Dedifferentiated amniotic fluid mesenchymal stem cell (primary cell): ENCODE measurements around the gene ATPAF1.
"Not testable (repeated sequence)": the region's sequence is repeated elsewhere in the genome, so short reads cannot be mapped to it uniquely, and the experiment has no call there.

Source experiments
- DNase-seq: peaks from one replicate; pipeline ENCODE4 v3.0.0-alpha.2; 2016; ENCODE audit errors: extremely low spot score

Gene ATPAF1

DNA sequence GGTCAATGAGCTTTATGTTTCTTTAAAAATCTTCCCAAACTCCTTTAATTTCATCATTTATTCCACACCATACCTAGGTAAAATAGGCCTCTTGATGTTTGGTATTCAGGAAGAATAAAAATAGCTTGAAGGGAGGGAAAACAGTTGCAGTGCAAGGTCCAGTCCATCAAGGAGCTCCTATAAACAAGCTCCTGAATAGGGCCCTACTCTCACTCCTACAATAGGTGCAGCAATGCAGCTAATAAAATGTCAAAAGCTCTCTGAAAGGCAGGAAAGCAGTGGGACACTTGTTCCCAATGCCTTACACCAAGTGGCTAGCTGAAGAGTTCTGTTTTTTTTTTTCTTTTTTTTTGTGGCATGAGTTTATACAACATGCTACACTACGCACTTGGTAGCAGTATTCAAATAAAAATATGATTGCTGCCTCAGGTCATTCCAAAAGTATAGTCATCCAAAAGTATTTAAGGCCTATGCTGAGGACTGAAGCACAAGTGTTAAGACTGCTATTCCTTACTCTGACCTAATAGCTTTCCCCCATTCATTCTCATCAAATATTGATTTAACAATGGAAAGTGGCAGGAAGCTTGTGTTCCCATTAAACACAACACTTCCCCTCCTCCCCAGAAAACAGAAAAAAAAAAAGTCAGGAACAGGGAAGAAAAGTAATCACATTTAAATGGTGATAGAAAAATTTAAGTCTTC, 13.3 kb upstream of the ATPAF1 start:
- no peak for DNase-seq

DNA sequence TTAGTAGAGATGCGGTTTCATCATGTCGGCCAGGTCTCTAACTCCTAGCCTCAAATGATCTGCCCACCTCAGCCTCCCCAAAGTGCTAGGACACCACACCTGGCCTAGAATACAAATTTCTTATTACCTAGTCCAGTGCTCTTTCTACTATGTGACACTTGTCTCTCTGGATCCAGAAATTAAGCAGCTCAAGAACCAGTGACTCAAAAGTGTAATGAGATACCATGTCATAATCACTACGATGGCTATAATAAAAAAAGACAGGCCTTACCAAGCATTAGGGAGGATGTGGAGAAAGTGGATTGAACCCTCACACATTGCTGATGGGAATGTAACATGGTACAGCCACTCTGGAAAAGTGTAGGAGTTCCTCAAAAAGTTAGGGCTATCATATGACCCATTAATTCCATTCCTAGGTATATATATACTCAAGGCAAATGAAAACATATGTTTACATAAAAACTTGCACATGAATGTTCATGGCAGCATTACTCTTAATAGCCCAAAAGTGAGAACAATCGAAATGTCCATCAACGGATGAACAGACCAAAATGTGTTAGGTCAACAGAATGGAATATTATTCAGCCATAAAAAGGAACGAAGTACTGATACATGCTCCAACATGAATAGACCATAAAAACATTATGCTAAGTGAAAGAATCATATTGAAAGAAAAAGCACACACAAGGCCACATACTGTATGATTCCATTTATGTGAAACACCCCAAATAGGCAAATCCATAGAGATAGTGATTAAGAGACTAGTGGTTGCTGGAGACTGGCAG, 11.8 kb upstream of the ATPAF1 start:
- DNase-seq: no peak

DNA sequence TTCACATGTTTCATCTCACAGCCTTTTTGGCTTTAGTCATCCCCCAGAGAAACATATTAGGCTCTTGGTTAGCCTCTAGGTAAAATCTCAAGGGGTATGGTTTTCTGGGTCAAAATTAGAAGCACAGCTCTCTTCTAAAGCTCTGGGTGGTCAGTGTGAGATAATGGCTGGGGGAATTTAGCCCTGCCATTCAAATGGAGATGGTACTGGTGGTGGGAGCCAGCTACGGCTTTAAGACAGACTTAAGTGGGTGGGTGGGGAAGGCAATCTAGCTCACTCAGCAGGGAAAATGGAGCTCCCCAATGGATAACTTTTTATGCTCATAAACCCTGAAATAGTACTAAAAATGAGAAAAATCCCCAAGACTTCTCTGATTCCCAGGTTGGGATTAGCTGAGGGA, 9.2 kb upstream of the ATPAF1 start:
- no peak for DNase-seq

DNA sequence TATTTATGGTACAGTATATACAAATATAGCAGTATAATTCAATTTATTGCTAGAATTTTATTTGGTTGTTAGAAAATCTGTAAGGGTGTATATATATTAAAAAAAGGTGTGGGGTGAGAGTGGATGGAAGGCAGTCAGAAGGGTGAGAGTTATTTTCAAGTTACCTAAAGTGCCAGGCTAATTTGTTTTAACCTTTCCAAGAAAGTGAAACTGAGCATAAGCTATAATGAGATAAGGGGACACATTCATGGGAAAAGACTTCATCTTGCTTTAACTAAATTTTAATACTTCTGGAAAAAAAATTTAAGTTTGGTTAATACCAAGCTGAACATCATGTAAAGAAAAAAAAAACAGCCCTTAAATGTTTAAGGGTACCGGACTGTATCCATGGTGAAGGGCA, 8.4 kb upstream of the ATPAF1 start:
- DNase-seq: no peak

DNA sequence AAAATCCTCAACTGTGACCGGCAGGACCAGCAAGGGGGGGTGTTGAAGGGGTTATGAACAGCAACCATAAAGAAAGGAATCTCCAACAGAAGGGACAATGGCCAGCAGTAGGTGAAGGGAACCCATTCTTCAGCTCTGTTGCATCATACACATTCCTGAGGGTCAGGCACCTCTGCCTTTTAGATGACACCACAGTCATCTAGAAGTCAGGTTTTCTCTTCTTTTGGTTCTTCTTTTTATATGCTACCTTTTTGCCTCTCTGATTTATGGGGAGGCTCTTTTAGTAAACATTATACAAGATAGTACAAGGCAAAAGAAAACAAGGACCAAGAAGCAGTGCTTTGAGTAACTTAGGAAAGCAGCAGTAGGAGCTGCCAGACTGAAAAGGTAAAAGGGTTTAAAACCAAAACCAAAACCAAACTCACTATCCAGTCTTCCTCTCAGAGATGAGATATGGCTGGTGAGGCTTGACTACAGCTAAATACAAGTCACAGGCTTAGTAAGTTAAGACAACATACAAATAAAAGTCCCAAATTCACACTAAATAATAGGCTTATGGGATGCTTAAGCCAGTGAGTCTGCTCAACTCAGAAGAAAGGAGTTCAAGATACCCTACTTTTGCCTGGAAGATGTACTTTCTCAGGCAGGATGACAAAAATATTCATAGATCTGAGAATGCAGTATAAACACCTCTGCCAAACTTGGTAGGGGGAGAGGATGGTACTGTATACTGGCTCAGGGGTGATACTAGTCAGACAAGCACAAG, 7.6 kb upstream of the ATPAF1 start:
- DNase-seq: no peak

DNA sequence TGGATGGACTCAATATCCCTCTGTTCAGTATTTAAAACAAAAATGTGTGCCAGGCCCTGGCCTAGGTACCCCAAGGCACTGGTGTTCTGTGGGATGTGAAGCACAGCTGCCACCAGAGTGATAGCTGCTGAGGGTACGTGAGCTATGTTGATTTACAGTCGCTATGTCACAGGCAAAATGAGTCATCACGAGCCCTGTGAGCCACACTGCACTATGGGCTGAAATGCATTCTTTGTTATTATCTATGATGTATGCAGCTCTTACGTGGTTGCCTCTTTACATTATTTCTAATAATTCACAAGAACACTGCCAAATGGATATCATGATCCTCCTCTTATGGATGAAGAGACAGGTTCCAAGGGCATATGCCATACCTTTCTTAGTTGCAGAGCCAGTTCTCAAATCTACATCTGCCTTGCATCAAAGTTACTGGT, 5.6 kb upstream of the ATPAF1 start:
- no peak for DNase-seq

DNA sequence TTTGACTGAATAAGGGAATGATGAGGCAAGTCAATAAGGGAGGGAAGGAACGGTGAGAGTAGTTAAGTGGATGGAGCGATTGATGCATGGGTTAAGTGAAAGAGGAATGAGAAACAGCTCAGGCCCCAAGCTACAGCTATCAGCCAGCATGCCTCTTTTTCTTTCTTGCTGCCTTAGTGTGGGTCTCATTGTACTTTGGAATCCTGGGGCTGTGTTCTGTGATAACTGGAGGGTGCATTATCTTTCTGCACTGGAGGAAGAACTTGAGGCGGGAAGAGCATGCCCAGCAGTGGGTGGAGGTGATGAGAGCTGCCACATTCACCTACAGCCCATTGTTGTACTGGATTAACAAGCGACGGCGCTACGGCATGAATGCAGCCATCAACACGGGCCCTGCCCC, 4.5 kb upstream of the ATPAF1 start:
- no peak for DNase-seq

DNA sequence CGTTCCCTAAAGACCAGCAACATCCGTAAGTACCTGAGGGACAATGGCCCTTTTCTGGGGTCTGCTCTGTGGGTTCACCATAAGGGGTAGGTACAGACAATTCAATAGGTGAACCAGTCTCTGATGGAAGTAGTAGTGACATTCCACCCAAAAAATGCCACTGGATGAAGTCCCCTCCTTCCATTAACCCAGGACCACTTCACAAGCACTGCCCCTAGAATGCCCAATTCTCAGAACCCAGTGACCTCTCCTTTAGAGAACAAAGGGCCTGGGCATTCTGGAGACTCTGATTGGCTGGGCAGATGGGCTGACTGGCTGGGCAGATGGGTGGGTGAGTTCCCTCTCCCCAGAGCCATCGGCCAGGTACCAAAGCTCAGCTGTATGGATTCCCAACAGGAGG, 3.4 kb upstream of the ATPAF1 start, which contains the start of gene TEX38:
Gene TEX38 (plus strand): TSS at position 301 of the 400 bp plus-strand sequence. CDS start 81 bp downstream, at position 382.
- no peak for DNase-seq

DNA sequence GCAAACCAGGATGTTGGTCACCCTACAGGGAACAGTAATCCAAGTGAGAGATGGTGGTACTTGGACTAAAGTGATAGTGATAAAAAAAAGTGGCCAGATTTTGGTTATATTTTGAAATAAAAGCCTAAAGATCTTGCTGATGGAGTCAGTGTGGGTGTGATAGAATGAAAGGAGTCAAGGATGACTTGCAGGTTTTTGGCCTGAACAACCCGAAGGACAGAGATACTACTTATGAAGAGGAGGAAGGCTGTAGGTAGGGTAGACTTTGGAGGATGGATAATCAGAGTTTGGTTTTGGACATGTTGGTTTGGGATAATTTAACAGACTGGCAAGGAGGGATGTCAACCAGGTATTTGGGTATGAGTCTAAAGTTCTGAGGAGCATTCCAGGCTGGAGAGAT, 2.0 kb upstream of the ATPAF1 start:
- DNase-seq: no peak

DNA sequence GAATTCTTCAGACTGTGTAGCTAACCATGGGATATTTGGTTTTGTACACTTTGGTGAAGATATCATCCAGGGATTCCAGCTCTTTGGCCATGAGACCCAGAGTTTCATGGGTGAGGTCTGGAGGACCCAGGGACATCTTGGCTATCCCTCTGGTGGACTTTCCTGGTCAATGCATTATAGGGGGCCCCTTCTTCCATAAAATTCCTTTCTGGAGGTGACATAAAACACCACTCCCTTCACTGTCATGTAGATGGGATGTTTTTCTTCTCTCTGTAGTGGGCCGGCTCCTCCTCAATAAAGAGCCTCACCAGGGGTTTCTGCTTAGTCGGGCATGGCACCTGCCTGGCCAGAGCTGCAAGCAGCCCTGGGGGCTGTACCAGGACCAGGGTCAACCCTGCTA, 2.2 kb downstream of the ATPAF1 start:
- DNase-seq: no peak

DNA sequence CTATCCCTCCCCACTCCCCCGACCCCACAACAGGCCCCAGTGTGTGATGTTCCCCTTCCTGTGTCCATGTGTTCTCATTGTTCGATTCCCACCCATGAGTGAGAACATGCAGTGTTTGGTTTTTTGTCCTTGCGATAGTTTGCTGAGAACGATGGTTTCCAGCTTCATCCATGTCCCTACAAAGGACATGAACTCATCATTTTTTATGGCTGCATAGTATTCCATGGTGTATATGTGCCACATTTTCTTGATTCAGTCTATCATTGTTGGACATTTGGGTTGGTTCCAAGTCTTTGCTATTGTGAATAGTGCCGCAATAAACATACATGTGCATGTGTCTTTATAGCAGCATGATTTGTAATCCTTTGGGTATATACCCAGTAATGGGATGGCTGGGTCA, 5.2 kb downstream of the ATPAF1 start:
- DNase-seq: not testable (repeated sequence)

DNA sequence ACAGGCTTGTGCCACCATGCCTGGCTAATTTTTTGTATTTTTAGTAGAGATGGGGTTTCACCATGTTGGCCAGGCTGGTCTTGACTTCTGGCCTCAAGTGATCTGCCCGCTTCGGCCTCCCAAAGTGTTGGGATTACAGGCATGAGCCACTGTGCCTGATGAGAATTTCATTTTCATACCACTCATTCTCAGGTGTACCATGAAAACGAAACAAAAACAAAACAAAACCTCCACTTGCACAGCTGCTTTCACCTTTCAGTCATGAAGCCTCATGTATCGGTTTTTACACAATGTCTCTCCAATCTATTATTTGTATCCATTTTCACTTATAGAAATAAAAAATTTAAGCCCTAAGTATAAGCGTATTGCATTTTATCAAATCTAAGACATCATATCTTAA, 8.0 kb downstream of the ATPAF1 start:
- DNase-seq: not testable (repeated sequence)

DNA sequence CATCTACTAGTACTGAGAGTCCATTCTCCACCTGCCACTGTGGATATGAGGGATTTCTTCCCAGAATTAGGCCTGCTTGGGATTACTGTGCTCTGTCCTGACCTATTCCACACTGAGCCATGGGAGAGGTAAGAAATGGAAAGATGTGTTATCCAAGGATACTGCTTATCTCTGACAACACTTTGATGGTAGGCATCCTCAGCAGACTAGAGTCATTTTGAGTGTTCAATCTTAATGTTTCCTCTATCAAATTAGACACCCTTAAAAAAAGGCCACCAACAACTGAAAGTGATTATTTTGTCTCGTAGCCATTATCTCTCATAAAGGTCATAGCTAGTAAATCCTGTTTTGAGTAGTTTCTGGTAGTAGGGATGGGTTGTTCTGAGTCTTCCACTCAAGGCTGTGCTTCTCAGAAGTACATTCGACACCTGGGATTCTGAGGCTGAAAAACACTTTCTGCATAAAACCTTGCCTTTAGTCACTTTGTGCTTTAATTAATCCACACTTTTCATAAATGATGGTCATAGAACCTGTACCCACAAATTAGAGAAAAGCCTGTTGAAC, 8.8 kb downstream of the ATPAF1 start:
- no peak for DNase-seq

DNA sequence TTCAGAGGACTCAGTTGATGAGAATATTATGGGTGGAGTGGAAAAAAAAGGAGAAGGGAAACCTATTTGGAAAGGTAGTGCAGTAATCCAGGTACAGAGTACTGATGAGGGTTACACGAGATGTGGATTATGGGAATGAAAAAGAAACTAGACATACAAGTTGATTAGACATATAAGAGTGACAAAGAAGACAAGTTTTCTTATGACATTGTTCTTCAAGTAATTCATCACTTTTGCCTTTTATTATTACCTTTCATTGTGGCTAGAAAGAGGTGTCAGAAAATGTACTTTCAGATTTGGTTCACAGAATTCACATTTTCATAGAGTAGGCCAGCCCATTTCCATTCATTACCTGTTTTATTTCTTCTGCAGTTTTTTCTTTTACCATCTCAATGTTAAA, 10.4 kb downstream of the ATPAF1 start:
- DNase-seq: no peak

DNA sequence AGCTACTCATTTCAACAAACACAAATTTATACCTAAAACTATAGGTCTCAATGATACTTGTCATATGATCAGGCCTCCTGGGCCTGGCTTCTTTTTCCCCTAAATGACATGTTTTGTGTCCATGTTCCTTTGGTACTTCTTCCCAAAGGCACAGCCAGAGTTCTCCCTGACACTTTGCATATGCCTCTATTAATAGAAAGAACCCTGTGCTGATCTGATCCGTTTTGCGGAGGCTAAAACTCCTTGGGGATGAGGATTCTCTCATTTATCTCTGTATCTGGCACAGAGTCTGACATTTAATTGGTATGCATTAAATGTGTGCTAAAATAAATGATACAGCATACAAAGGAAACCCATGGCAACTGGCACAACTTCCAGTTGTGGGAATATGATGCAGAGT, 11.5 kb downstream of the ATPAF1 start:
- DNase-seq: no peak

DNA sequence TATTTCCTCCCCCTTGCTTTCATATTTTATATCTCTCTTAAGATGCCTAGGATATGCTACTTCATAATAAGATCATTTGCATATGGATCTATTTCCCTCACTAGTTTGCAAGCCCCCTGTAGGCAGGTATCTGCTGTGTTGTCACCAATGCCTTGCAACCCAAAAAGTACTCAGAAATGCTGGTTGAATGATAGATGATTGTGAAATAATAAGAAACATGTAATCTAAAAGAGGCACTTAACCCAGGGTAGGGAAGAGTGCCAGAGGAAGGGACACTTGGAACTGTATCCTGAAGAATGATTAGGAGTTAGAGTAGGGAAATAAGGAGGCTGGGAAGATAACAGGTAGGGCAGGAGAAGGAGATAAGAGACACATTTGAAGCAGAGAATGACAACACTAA, 12.3 kb downstream of the ATPAF1 start:
- DNase-seq: no peak

DNA sequence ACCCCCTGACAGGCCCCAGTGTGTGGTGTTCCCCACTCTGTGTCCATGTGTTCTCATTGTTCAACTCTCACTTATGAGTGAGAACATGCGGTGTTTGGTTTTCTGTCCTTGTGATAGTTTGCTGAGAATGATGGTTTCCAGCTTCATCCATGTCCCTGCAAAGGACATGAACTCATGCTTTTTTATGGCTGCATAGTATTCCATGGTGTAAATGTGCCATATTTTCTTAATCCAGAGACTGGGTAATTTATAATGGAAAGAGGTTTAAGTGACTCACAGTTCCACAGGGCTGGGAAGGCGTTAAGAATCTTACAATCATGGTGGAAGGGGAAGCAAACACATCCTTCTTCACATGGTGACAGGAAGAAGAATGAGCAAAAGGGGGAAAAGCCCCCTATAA, 13.5 kb downstream of the ATPAF1 start:
- DNase-seq: not testable (repeated sequence)

DNA sequence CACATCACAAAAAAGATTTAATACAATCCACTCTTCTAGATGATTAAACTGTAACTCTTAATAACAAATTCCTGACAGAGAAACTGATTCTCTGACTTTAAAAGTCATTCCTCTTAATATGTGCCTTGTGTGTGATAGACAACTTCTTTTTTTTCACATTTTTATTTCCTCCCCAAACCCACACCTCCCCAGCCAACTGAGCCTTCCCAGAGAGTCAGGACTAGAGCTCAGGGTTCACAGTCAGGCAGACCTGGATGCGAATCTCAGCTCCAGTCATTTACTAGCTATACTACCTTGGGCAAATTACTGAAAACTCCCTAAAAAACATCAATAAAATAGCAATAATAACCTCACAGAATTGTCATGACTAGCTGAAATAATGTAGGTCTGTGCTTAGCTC, 14.2 kb downstream of the ATPAF1 start:
- no peak for DNase-seq

DNA sequence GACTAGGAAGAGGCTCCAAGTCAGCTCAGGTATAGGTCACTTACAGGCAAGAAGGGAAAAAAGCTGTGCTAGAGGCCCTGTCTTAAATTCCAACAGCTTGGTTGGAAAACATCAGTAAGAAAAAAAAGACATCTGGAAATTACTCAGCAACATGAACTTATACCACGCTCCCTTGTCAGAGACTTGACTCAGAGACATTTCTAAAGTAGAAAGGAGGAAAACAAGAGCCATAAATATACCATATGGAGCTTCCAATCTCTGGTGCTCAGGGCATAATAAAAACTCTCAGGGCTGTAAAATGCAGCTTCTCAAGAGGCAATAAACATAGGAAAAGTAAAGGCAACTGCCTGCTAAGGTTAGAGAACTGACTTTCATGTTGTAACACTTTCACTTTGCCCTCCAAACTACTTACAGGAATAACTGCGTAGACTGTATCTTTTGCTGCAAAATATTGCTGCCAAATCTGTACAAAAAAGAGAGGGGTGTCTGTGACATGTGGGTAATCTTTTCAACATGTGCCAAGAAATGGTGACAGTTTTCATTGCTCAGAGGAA, 14.7 kb downstream of the ATPAF1 start:
- no peak for DNase-seq

DNA sequence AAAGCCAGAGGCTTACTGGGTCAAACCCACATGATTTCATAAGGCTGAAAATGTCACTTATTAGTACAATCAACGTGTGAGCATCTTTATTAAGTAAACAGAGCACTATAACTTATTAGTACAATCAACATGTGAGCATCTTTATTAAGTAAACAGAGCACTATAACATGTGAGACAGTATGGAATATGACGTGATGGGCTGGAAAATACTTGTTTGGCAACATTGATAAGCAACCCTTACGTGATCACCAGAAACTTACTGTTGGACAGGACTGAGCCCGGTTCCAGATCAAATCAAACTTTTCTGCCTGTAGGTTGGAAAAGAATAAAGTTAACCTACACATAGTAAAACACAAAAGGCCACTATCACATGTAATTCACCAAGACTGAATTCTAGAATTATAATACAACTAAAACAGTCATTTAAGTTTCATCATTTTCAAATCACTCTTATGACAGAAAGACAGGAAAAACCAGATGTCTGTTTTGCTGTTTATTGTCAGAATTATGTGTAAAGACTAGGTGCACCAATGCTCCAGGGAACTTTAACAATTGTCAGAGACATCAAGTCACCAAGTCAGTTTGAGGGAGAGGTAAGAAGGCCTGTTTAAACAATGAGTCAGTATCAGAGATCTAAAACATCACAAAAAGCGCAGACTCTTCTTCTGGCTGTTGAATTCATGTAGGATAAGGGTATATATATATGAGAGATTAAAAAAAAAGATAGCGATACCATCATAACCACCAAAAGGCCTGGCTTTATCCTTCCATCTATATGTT, 15.7 kb downstream of the ATPAF1 start:
- no peak for DNase-seq

DNA sequence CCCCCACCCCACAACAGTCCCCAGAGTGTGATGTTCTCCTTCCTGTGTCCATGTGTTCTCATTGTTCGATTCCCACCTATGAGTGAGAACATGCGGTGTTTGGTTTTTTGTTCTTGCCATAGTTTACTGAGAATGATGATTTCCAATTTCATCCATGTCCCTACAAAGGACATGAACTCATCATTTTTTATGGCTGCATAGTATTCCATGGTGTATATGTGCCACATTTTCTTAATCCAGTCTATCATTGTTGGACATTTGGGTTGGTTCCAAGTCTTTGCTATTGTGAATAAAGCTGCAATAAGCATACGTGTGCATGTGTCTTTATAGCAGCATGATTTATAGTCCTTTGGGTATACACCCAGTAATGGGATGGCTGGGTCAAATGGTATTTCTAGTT, 17.0 kb downstream of the ATPAF1 start:
- not testable (repeated sequence) for DNase-seq
